GM18502 (cell line): Measurements from ENCODE around the gene NUP50.
A peak's percentile ranks its signal among the peaks of the same experiment; 100 is the strongest.

Experiments used
- ATAC-seq: cut with Tn5 transposase; IDR thresholded peaks from one replicate; pipeline ENCODE4 v1.9.1; 2021; ENCODE audit warnings: mild to moderate bottlenecking; ENCODE audit not compliant: unreplicated experiment, poor library complexity

NUP50 gene, protein sequence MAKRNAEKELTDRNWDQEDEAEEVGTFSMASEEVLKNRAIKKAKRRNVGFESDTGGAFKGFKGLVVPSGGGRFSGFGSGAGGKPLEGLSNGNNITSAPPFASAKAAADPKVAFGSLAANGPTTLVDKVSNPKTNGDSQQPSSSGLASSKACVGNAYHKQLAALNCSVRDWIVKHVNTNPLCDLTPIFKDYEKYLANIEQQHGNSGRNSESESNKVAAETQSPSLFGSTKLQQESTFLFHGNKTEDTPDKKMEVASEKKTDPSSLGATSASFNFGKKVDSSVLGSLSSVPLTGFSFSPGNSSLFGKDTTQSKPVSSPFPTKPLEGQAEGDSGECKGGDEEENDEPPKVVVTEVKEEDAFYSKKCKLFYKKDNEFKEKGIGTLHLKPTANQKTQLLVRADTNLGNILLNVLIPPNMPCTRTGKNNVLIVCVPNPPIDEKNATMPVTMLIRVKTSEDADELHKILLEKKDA

DNA sequence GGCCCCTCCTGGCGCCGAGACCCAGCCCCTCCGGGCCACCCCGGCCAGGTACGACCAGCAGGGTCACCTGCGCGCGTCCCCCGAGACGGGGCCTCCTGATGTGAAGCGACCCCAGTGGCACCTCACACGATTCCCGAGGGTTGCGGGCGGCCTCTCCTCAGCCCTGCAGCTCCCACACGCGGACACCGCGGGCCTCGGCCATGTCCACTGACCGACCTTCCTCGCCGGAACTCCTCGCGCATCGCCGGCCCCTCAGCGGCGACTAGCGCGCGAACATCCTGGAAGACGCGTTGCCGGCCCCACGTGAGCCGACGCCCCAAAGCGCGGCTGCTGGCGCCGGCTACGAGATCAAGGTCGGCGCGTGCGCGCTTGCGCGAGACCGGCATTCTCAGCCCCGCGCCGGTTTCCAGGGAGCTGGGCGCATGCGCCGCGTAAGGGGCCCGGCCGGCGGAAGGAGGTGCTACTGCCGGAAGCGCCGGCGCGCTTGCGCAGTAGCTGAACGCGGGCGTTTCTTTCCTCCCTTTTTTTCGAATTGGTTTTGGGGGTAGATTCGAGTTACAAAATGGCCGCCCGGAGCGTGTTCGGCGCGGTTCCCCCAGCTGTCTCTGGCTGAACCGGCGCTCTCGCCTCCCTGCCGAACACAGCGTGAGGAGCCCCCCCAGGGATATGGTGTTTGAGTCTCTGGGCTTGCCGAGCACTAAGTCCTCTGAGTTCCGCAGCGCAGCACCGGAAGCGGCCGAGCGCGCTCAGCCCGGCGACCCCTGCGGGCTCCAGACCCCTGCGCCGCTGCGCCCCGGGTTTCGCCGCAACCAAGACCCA, at the start of gene NUP50:
NUP50 (plus strand) TSS at position 475 of the 819 bp plus-strand sequence. CDS start 4,253 bp downstream, outside the sequence.
- peak; percentile 73 for ATAC-seq

DNA sequence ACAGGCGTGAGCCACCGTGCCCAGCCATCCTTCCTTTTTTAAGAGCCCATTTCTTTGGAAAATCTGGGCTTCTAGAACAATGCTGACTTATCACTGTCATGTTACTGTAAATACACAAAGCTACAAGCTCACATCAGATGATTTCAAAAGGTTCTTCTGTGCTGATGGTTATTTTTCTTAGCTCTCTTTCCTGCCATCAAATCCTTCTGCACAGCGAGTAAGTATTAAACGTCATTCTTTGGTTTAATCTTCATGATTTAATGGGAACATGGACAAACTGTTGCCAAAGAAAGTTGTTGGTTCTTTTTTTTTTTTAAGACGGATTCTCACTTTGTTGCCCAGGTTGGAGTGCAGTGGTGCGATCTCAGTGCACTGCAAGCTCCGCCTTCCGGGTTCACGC, 43.3 kb upstream of the NUP50 start:
- no peak for ATAC-seq

- ATAC-seq = no peak
Observed at GRCh38 chr22:45120931-45121330, 42.8 kb upstream of the NUP50 start.

DNA sequence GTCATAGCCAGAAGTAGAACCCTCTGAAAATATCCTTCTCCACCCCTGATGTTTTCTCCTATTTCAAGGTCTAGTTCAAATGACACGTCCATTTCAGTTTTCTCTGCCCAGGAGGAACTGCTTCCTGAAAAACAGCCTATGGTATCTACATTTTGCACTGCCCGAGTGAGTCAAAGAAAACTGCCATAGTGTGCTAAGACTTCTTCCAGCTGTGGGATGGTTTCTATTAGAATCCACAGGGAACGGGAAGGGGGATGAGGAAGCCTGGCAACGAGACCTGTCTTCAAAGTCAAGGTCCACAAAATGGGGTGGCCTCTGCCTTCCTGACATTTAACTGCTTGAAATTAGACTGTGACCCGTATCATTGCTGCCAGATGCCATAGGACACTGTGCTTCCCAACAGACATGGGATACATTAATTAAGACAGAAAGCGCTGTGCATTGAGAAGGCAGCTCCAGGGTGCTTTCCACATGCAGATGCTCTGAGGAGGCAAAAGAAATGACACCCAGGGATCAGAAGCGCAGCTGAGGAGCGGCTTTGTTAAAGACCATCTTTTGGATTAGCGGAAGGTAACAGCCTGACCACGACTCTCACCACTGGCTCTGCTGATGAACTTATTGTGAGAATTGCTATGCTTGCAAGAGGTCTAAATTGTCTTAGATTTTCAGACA, 39.4 kb upstream of the NUP50 start:
- no peak for ATAC-seq

DNA sequence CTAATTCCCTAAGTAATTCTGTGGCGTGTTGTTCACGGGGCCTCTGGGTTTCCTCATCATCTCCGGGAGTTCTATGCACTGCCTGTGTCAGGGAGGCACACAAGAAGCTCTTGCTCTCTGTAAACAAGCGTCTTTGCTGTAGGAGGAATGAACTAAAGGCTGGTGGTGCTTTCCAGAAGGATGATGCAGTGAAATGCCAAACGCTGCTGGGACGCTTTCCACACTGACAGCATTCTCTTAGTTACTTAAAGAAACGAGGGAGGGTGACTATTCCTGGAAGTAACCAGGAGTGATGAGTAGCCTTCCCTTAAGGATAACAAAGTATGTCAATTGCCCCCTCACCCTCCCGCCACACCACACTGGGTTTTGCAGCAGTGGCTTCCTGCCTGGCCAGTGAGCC, 38.5 kb upstream of the NUP50 start:
- ATAC-seq = no peak

DNA sequence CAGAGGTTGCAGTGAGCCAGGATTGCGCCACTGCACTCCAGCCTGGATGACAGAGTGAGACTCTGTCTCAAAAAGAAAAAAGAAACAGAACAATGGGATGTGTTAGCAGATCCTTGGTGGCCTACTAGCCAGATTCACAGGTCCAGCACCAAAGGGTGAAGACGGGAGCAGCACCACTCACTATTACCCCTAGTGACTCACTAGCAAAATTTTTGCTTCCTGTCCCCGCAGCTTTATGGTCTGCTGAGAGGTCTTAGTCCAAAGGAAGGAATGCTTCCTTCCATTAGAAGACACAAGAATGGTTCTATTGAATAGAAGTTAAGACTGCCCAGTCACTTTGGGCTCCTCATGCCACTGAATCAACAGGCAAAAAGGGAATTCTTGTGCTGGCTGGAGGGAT, 35.9 kb upstream of the NUP50 start:
- ATAC-seq = no peak

- ATAC-seq = no peak
Observed at GRCh38 chr22:45129703-45130524, 33.8 kb upstream of the NUP50 start.

DNA sequence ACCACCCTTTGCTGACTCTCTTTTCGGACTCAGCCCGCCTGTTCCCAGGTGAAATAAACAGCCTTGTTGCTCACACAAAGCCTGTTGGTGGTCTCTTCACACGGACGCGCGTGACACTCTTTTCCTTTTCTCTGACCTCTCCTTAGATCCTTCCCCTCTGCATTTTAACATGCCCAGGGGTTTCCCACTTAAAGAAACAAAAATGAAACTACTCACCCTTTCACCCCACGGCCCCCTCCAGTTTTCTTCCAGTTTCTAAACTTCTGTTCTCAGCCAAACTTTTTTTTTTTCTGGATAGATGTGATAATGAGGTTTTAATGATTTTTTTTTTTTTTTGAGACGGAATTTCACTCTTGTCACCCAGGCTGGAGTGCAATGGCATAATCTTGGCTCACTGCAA, 32.8 kb upstream of the NUP50 start:
- ATAC-seq = no peak

DNA sequence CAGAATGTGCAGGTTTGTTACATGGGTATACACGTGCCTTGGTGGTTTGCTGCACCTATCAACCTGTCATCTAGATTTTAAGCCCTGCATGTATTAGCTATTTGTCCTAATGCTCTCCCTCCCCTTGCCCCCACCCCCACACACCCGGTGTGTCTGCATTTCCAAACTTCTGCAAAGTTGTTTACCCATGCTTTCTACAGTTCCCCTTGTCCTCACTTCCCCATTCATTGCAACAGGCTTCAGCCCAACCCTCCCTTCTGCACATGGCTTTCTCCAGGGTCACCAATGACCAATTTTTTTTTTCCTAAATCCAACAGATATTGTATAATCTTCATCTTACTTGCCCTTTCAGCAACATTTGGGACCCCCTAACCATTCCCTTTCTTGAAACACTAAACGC, 32.0 kb upstream of the NUP50 start:
- no peak for ATAC-seq

DNA sequence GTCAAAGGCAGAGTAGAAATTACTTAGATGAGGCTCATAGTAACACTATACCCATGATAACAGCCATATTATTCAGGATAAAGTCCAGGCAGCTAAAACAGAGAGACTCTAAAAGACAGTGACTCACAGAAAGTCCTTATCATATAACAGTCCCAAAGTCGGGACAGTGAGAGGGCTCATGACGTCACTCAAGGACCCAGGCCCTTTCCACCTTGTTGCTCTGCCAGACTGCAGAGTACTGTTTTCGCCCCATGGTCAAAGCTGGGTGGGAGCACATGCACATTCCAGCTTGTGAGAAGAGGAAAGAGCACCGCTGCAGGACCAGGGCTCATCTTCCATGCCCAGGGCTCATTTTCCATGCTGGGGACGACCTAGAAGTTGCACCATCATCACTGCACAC, 29.4 kb upstream of the NUP50 start:
- ATAC-seq = no peak

DNA sequence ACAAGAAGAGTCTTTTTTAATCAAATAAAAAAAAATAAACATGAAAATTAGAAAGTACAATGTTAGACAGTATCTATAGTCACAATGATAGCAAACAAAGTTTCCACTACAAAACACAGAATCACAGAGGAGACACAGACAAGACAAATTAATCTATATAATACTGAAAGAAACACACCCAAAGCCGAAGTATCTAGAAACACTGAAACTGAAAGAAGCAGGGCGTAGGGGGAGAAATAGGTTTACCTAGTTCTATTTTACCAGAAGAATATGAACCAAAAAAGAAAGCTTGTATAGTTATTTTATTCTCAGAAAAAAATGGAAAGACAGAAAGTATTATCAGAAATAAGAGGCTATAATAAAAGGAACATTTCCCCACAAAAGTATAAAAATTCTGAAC, 27.1 kb upstream of the NUP50 start:
- ATAC-seq = no peak

DNA sequence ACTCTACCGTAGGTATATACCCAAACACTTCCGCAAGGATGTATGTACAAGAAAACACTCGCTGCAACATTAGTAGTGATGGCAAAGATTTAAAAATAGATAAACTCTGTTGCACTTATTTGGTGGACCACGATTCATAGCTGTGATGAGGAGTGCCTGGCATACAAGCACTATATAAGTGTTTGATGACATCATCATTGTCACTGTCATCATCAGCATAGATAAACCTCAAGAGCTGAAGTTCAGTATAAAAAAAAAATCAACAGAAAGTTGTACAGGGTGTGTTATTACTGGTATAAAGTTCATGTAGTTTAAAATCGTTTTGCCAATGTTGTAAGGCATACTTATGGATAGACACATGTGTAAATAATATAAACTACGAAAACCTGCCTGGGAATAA, 24.0 kb upstream of the NUP50 start:
- no peak for ATAC-seq

DNA sequence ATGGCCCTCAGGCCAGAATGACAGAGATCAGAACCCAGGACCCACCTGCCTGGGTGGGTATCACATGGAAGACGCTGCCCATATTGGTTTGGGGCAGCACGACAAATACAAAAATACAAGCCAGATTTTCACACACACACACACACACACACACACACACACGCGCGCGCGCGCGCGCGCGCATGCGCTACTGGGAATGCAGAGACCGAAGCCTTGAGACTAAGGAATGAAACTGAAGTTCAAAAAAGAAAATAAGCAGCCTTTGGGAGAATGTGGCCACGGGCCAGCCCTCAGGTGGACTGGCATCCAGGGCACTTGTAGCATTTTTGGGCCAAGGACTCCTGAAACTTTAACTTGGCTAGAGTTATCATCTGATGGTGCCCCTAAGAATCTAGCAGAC, 21.3 kb upstream of the NUP50 start:
- ATAC-seq = no peak

GRCh38 chr22:45144916-45145315, 18.8 kb upstream of the NUP50 start:
- no peak for ATAC-seq

GRCh38 chr22:45149671-45150070, 14.1 kb upstream of the NUP50 start:
- ATAC-seq = no peak

DNA sequence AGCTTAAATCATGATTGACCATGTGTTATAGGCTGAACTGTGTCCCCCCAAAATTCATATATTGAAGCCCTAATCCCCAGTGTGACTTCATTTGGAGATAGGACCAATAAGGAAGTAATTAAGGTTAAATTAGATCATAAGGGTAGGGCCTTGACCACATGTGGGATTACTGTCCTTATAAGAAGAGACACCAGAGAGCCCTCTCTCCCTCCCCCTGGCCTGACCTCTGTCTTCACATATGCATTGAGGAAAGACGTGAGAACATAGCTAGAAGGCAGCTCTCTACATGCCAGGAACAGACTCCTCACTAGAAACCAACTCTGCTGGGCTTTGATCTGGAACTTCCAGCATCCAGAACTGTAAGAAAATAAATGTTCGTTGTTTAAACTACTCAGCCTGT, 13.6 kb upstream of the NUP50 start:
- no peak for ATAC-seq

- no peak for ATAC-seq
Observed at GRCh38 chr22:45151503-45151902, 12.2 kb upstream of the NUP50 start.

GRCh38 chr22:45154383-45154782, 9.3 kb upstream of the NUP50 start:
- ATAC-seq = no peak

- no peak for ATAC-seq
Observed at GRCh38 chr22:45155050-45155840, 8.5 kb upstream of the NUP50 start.
